ENCODE measurements around the gene PLIN3. TPM values are rescaled to one million over a fixed set of nuclear protein-coding genes. Genes with fewer than 3 reads are reported as not detected.

Gene PLIN3
- total and polyA plus RNA-seq, 2 experiments from 2014 or later: 38.0 to 59.9 TPM

DNA sequence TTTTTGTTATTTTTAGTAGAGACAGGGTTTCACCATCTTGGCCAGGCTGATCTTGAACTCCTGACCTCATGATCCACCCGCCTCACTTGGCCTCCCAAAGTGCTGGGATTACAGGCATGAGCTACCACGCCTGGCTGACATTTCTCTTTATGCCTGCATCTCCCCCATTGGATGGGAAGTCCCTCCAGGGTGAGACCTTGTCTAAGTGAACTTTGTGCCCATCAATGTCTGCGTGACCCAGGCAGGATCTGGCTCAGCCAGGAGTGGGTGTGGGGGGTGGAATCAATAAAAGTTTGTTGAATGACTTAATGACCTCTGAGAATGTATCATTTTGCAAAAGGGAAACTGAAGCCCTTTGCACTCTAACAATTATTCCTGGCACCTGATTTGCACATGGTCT lies 37.0 kb upstream of the PLIN3 start (continued):
- TF ChIP-seq REST (IDR thresholded peaks at IDR 0.05; ENCODE audit: unreplicated experiment): no peak

- Mint-ChIP-seq H3K4me1 (no peaks in the 10 kb centered on the region), H3K9me3 (no peaks in the 10 kb centered on the region), H3K27me3 (ENCODE audit: insufficient read depth, low read depth, poor library complexity) (peaks cover 15% of the 10 kb centered on the region), H3K4me3 (no peak within 1 kb of the TSS; the same call in 2 of the 3 replicates), H3K36me3 (ENCODE audit: low read depth) (no peaks in the 10 kb centered on the region), H3K27ac (no peak within 1 kb of the TSS)
- 0 out of 2 replicates have a peak, but pooled peaks cover under 1% of the 10 kb centered on the region for H3F3A ChIP-seq (replicated peaks; ENCODE audit: low read depth)
- no peaks in the 10 kb centered on the region for H3K79me2 ChIP-seq (replicated peaks; ENCODE audit: insufficient read depth)
- H3K27me3 ChIP-seq (ENCODE audit: insufficient read depth): peaks cover 14% of the 10 kb centered on the region; the same call in 1 of the 2 replicates
- H3K4me2 ChIP-seq: no peak within 1 kb of the TSS
- H3K9me2 ChIP-seq (ENCODE audit: insufficient read depth): no peaks in the 10 kb centered on the region
- no peaks in the 10 kb centered on the region for H4K20me1 ChIP-seq (replicated peaks; ENCODE audit: insufficient read depth)
- no peaks in the 10 kb centered on the region for H3K36me3 ChIP-seq (ENCODE audit: insufficient read depth)
- H3K4me3 ChIP-seq: no peak within 1 kb of the TSS
- H3K4me1 ChIP-seq (ENCODE audit: insufficient read depth): no peaks in the 10 kb centered on the region
- H3K27ac ChIP-seq (ENCODE audit: low read depth): no peak within 1 kb of the TSS
- ATAC-seq (no peak), DNase-seq (ENCODE audit: low spot score) (no peak)
- H2AFZ ChIP-seq: no peak within 1 kb of the TSS
- TF ChIP-seq, protein P1, sequence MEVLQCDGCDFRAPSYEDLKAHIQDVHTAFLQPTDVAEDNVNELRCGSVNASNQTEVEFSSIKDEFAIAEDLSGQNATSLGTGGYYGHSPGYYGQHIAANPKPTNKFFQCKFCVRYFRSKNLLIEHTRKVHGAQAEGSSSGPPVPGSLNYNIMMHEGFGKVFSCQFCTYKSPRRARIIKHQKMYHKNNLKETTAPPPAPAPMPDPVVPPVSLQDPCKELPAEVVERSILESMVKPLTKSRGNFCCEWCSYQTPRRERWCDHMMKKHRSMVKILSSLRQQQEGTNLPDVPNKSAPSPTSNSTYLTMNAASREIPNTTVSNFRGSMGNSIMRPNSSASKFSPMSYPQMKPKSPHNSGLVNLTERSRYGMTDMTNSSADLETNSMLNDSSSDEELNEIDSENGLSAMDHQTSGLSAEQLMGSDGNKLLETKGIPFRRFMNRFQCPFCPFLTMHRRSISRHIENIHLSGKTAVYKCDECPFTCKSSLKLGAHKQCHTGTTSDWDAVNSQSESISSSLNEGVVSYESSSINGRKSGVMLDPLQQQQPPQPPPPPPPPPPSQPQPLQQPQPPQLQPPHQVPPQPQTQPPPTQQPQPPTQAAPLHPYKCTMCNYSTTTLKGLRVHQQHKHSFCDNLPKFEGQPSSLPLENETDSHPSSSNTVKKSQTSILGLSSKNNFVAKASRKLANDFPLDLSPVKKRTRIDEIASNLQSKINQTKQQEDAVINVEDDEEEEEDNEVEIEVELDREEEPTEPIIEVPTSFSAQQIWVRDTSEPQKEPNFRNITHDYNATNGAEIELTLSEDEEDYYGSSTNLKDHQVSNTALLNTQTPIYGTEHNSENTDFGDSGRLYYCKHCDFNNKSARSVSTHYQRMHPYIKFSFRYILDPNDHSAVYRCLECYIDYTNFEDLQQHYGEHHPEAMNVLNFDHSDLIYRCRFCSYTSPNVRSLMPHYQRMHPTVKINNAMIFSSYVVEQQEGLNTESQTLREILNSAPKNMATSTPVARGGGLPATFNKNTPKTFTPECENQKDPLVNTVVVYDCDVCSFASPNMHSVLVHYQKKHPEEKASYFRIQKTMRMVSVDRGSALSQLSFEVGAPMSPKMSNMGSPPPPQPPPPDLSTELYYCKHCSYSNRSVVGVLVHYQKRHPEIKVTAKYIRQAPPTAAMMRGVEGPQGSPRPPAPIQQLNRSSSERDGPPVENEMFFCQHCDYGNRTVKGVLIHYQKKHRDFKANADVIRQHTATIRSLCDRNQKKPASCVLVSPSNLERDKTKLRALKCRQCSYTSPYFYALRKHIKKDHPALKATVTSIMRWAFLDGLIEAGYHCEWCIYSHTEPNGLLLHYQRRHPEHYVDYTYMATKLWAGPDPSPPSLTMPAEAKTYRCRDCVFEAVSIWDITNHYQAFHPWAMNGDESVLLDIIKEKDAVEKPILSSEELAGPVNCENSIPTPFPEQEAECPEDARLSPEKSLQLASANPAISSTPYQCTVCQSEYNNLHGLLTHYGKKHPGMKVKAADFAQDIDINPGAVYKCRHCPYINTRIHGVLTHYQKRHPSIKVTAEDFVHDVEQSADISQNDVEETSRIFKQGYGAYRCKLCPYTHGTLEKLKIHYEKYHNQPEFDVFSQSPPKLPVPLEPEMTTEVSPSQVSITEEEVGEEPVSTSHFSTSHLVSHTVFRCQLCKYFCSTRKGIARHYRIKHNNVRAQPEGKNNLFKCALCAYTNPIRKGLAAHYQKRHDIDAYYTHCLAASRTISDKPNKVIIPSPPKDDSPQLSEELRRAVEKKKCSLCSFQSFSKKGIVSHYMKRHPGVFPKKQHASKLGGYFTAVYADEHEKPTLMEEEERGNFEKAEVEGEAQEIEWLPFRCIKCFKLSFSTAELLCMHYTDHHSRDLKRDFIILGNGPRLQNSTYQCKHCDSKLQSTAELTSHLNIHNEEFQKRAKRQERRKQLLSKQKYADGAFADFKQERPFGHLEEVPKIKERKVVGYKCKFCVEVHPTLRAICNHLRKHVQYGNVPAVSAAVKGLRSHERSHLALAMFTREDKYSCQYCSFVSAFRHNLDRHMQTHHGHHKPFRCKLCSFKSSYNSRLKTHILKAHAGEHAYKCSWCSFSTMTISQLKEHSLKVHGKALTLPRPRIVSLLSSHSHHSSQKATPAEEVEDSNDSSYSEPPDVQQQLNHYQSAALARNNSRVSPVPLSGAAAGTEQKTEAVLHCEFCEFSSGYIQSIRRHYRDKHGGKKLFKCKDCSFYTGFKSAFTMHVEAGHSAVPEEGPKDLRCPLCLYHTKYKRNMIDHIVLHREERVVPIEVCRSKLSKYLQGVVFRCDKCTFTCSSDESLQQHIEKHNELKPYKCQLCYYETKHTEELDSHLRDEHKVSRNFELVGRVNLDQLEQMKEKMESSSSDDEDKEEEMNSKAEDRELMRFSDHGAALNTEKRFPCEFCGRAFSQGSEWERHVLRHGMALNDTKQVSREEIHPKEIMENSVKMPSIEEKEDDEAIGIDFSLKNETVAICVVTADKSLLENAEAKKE (CRISPR knock-in tag; IDR thresholded peaks at IDR 0.05): no peak
- TF ChIP-seq EZH2 (IDR thresholded peaks at IDR 0.05; ENCODE audit: low read depth, unreplicated experiment) (no peak), ZNF114 (CRISPR knock-in tag; IDR thresholded peaks at IDR 0.05) (no peak), JUNB (IDR thresholded peaks at IDR 0.05; ENCODE audit: unreplicated experiment) (no peak), POLR2AphosphoS5 (IDR thresholded peaks at IDR 0.05; ENCODE audit: low read depth) (no peak), CTCF (conservative IDR thresholded peaks at IDR 0.05; ENCODE audit: low read depth in 2 of 2) (no peak), REST (IDR thresholded peaks at IDR 0.05; ENCODE audit: unreplicated experiment) (no peak), CREB1 (CRISPR knock-in tag; IDR thresholded peaks at IDR 0.05; ENCODE audit: low read depth) (no peak), NANOG (IDR thresholded peaks at IDR 0.05; ENCODE audit: borderline replicate concordance) (no peak), ZNF331 (CRISPR knock-in tag; IDR thresholded peaks at IDR 0.05; ENCODE audit: low read depth) (no peak)
Measured at GRCh38 chr19:4902796-4903195, 35.3 kb upstream of the PLIN3 start, which contains the start of gene ARRDC5. TSS of gene ARRDC5 (minus strand) at chr19:4902896. CDS start at chr19:4902825, 71 bp downstream.

All from GM23338 (cell line).